GM18907 (cell line): ENCODE results near the gene NPAS3.
A peak's percentile ranks its signal among the peaks of the same experiment; 100 is the strongest.

Experiments used
- ATAC-seq: cut with Tn5 transposase; IDR thresholded peaks from one replicate; pipeline ENCODE4 v1.9.1; 2021; ENCODE audit warnings: mild to moderate bottlenecking, moderate library complexity; ENCODE audit not compliant: unreplicated experiment

The NPAS3 gene

GRCh38 chr14:33010495-33010894, 71.8 kb downstream of the NPAS3 start:
- ATAC-seq: no peak

- no peak for ATAC-seq
Observed at GRCh38 chr14:33014710-33015109, 76.0 kb downstream of the NPAS3 start.

GRCh38 chr14:33016613-33017012, 77.9 kb downstream of the NPAS3 start:
- ATAC-seq: no peak

GRCh38 chr14:33017016-33017415, 78.3 kb downstream of the NPAS3 start:
- ATAC-seq: no peak

- no peak for ATAC-seq
Observed at GRCh38 chr14:33019346-33019745, 80.7 kb downstream of the NPAS3 start.

- no peak for ATAC-seq
Observed at GRCh38 chr14:33026850-33027430, 88.3 kb downstream of the NPAS3 start.

- ATAC-seq: no peak
Observed at GRCh38 chr14:33029511-33029910, 90.8 kb downstream of the NPAS3 start.

- ATAC-seq: no peak
Observed at GRCh38 chr14:33030386-33030785, 91.7 kb downstream of the NPAS3 start.

- no peak for ATAC-seq
Observed at GRCh38 chr14:33035416-33036194, 96.9 kb downstream of the NPAS3 start.

GRCh38 chr14:33039311-33039710, 100.6 kb downstream of the NPAS3 start:
- no peak for ATAC-seq

- ATAC-seq: peak; percentile 54
Observed at GRCh38 chr14:33040372-33041140, 101.9 kb downstream of the NPAS3 start.

- no peak for ATAC-seq
Observed at GRCh38 chr14:33042591-33042990, 103.9 kb downstream of the NPAS3 start.

GRCh38 chr14:33045760-33046159, 107.1 kb downstream of the NPAS3 start:
- ATAC-seq: no peak

- ATAC-seq: no peak
Observed at GRCh38 chr14:33052943-33053342, 114.3 kb downstream of the NPAS3 start.

- ATAC-seq: no peak
Observed at GRCh38 chr14:33056213-33056612, 117.5 kb downstream of the NPAS3 start.

- ATAC-seq: no peak
Observed at GRCh38 chr14:33057585-33057984, 118.9 kb downstream of the NPAS3 start.

- ATAC-seq: no peak
Observed at GRCh38 chr14:33061667-33062325, 123.1 kb downstream of the NPAS3 start.

- ATAC-seq: no peak
Observed at GRCh38 chr14:33062476-33062875, 123.8 kb downstream of the NPAS3 start.

- no peak for ATAC-seq
Observed at GRCh38 chr14:33062881-33063280, 124.2 kb downstream of the NPAS3 start.

GRCh38 chr14:33063521-33063920, 124.8 kb downstream of the NPAS3 start:
- ATAC-seq: no peak

GRCh38 chr14:33065634-33066033, 127.0 kb downstream of the NPAS3 start:
- ATAC-seq: no peak
